Middle frontal gyrus (tissue), 1 donor: Measurements from ENCODE around the gene BLOC1S6.

Experiments used
- DNase-seq: peaks from one replicate; pipeline ENCODE4 v3.0.0-alpha.2; 2015; ENCODE audit warnings: low spot score; ENCODE audit errors: extremely low spot score

The BLOC1S6 gene, protein sequence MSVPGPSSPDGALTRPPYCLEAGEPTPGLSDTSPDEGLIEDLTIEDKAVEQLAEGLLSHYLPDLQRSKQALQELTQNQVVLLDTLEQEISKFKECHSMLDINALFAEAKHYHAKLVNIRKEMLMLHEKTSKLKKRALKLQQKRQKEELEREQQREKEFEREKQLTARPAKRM

DNA sequence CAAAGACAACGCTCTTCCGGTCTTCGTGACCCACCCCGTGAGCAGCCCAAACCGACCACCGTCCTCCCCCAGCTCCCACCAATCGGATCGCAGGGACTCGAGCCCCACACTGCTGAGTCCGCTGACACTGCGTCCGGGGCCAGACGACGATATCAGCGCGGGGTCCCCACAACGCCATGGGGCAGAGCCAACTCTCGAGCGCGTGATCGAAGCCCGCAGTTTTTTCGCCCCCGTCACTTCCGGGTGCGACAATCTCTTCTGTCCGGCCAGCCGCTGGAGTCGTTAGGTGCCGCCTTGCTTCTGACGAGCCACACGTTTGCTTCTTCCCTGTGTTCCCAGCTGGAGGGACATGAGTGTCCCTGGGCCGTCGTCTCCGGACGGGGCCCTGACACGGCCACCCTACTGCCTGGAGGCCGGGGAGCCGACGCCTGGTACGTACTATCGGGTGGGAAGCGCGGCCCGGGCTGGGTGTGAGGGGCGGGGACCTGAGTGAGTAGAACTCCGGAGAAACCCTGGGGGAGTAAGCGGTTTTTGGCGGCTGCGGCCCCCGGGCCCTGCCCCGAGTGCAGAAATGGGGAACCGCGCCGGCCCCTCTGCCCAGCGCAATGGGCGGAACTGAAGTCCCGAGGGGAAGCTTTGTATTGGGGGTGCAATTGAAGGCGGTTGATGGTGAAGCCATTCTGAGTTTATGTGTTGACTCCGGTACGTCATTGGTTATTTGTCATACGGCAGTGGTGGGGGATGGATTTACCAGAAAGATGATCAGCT lies at the start of gene BLOC1S6:
Gene BLOC1S6 (plus strand): TSS at position 285 of the 768 bp plus-strand sequence. CDS start 65 bp downstream, at position 350.
- DNase-seq = peak; percentile 91

DNA sequence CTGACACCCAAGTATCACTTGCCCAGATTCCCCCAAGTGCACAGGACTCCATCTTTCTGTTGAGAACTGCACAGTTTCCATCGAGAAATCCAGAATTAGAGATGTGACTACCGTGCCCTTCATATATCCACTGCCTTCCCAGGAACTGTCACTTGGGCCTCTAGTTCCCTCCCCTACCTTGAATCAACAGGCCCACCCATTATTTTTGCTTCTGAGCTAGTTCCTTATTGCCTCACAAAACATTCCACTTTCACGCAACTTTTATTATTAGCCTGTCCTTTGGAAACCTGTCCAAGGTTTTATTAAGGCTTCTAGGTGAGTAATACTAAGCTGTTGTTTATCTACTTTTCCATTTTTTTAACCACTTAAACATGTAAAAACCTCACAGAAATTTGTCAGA lies 47.5 kb upstream of the BLOC1S6 start:
- no peak for DNase-seq

DNA sequence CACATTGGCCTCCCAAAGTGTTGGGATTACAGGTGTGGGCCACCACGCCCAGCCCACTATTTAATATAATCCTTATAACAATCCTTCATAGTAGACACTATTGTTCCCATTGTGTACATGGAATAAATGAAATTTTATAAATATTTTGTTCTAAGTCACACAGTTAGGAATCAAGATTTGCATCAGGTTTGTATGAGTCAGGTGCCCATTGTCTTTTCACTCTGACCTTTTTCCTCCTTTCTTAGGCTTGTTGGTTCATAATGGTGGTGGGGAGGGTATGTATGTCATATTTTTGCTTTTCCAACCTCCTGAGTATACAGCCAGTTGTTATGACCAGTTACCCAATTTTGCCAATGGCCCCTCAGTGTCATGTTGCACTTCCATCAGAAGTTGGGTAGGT lies 46.6 kb upstream of the BLOC1S6 start:
- no peak for DNase-seq

DNA sequence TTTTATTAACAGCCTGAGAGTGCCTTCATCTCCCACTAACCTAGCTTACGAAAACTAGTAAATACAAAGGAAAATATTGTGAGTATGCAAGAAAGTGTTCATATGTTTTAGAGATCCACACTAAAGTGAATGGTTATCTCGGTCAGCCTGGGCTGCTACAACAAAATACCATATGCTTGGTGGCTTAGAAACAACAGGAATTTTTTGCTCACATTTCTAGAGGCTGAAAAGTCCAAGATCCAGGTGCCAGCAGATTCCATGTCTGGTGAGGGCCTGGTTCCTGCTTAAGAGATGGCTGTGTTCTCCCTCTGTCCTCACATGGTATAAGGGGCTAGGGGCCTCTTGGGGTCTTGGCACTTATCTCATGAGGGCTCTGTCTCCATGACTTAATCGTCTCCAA lies 44.1 kb upstream of the BLOC1S6 start:
- no peak for DNase-seq

- no peak for DNase-seq
Observed at GRCh38 chr15:45544266-45545023, 42.7 kb upstream of the BLOC1S6 start.

- DNase-seq = no peak
Observed at GRCh38 chr15:45546789-45547188, 40.4 kb upstream of the BLOC1S6 start.

- no peak for DNase-seq
Observed at GRCh38 chr15:45548753-45549520, 38.2 kb upstream of the BLOC1S6 start.

DNA sequence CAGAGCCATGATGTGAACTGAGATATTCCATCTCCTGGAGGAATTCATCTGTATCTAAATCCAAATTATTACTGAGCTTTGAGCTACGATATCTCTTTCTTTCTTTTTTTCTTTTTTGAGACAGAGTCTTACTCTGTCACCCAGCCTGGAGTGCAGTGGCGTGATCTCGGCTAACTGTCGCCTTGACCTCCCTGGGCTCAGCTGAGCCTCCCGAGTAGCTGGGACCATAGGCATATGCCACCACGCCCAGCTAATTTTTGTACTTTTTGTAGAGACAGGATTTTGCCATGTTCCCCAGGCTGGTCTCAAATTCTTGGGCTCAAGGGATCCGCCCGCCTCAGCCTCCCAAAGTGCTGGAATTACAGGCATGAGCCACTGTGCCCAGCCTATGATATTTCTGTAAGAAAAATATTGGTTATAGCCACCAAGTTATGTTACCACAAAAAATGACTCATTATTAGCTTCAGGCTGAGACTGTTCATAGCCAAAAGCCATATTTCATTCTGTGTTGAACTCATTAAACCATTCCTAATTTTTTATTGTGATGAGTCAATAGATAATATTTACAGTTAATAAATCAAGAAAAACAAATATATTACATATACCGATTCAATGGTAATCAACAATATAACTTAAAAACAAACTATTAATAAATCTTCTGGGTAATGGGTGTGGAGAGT lies 37.5 kb upstream of the BLOC1S6 start:
- DNase-seq = no peak

DNA sequence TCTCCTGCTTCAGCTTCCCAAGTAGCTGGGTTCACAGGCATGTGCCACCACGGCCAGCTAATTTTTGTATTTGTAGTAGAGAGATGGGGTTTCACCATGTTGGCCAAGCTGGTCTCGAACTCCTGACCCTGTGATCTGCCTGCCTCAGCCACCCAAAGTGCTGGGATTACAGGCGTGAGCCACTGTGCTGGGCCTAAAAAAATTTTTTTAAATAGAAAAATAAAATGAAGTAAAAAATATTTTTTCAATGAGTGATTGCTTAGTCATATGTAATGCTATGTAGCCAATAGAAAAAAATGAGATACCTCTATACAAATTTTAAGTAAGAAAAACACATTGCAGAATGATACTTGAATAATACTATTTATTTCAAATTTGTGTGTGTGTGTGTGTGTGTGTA lies 36.7 kb upstream of the BLOC1S6 start:
- DNase-seq = no peak

DNA sequence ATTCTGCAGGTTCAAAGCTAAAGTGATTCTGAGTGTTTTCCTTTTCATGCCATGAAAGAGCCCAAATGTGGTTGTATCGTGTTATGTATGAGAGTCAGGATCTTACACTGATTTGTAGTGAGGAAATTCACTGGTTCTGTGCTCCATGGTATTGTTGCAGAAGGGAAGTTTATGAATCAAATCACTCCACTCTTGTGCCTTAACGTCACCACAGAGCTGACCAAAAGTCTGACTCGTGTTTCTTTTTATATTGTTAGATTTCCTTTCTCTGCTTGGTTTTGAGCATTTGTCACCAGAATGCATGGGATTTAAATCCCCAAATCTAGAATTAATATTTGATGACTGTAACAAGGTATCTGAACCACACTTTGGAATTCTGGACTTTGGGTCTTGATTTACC lies 35.5 kb upstream of the BLOC1S6 start:
- no peak for DNase-seq

GRCh38 chr15:45555934-45556608 lies 31.1 kb upstream of the BLOC1S6 start:
- no peak for DNase-seq

GRCh38 chr15:45572617-45573016 lies 14.6 kb upstream of the BLOC1S6 start:
- no peak for DNase-seq

DNA sequence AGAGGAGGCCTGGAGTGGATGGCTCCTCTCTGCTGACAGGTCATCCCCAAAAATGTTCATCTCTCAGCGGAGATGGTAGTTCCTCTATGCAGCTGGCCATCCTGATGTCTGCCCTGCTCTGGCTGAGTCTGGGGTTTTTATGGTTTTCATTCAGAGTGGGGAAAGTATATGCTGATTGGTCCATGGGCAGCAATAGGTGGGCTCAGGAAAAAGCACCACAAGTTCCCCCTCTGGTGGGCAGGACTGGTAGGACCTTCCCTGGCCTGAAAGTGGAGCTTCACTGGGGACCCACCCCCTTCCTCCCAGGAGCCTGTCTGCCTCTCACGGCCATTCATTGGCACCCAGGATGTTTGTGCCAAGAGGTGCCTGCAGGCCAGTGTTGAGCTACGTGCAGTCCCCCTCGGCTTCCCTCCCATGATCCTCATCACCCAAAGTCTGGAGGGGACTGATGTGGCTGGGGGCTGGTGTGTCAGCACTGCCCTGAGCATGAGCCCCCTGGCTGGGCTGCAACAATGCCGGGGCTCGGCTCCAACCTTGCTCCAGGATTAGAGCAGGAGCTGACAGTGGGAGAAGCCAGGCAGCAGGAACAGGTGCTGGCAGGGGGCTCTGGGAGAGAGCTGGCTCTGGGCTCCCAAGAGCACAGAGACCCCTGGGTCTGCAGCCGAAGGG lies 13.1 kb upstream of the BLOC1S6 start:
- no peak for DNase-seq

DNA sequence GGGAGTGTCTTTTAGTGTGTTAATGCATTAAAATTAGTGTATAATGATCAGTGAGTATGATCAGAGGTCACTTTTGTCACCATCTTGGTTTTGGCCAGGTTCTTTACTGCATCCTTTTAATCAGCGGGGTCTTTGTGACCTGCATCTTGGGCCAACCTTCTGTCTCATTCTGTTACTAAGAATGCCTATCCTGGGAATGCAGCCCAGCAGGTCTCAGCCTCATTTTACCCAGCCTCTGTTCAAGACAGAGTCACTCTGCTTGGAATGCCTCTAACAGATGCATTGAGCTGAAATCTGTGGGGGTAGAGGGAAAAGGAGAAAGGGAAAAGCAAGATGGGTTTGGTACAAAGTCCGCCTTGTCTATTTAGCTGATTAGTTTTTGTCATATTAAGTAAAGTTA lies 5.3 kb upstream of the BLOC1S6 start:
- no peak for DNase-seq

- DNase-seq = no peak
Observed at GRCh38 chr15:45583731-45584639, 3.2 kb upstream of the BLOC1S6 start.

DNA sequence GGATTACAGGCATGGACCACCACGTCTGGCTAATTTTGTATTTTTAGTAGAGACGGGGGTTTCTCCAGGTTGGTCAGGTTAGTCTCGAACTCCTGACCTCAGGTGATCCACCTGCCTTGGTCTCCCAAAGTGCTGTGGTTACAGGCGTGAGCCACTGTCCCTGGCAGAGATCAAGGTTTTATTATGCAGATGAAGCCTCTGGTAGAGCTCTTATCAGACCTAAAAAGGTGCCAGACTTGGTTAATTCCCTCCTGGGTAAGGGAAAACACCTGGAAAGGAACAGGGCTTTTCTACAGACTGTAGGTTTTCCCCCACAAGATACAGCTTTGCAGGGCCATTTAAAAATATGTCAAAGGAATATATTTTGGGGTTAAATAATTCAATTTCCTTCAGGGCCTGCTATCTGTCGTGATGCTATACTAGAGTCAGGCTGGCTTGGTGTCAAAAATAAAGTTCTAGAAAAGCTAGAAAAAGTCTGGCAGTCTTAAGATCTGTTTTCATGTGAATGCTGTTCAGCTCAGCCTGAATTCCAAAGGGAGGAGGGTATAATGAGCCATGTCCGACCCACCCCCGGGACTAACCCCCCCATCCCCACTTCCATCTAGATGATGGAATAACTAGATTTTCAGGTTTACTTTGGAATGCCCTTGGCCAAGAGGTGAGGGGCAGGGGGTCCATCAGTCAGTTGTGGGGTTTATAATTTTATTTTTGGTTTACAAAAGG lies 1.9 kb upstream of the BLOC1S6 start:
- DNase-seq = no peak

DNA sequence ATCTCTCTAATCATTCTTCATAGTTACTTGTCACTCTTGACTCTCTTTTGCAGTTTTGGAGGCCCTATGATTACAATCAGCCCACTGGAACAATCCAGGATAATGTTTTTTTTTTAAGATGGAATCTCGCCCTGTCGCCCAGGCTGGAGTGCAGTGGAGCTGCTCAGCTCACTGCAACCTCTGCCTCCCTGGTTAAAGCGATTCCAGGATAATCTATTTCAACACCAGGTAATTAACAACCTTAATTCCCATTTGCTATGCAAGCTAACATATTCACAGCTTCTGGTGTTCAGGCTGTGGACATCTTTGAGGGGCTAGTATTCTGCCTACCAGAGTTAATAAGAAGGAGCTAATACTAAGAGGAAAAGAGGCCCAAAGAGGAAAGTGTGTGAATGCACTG lies 1.1 kb upstream of the BLOC1S6 start:
- DNase-seq = no peak

GRCh38 chr15:45586601-45587094 lies 531 bp upstream of the BLOC1S6 start:
- no peak for DNase-seq
